ENCODE measurements around the gene ZNF511.
A peak's percentile ranks its signal among the peaks of the same experiment; 100 is the strongest.
"Not testable (repeated sequence)": the region's sequence is repeated elsewhere in the genome, so short reads cannot be mapped to it uniquely, and the experiment has no call there.

ZNF511 gene

GRCh38 chr10:133310399-133310755, 1.7 kb downstream of the ZNF511 start:
- TF ChIP-seq POLR2A (IDR thresholded peaks at IDR 0.05; ENCODE audit: low read length) (no peak), GATA1 (IDR thresholded peaks at IDR 0.05; ENCODE audit: low read depth, low read length) (no peak)
- DNase-seq = no peak

GRCh38 chr10:133310789-133311188, 2.1 kb downstream of the ZNF511 start:
- TF ChIP-seq POLR2A (IDR thresholded peaks at IDR 0.05; ENCODE audit: low read length) (no peak), GATA1 (IDR thresholded peaks at IDR 0.05; ENCODE audit: low read depth, low read length) (no peak)
- no peak for DNase-seq

- TF ChIP-seq POLR2A (IDR thresholded peaks at IDR 0.05; ENCODE audit: low read length) = no peak
- TF ChIP-seq GATA1 (IDR thresholded peaks at IDR 0.05; ENCODE audit: low read depth, low read length) = no peak
- DNase-seq = no peak
These were observed 2.9 kb downstream of the ZNF511 start for GRCh38 chr10:133311570-133311969.

GRCh38 chr10:133312016-133312768, 3.5 kb downstream of the ZNF511 start:
- no peak for DNase-seq
- no peak for TF ChIP-seq POLR2A (IDR thresholded peaks at IDR 0.05; ENCODE audit: low read length)
- TF ChIP-seq GATA1 (IDR thresholded peaks at IDR 0.05; ENCODE audit: low read depth, low read length) = no peak

- TF ChIP-seq POLR2A (IDR thresholded peaks at IDR 0.05; ENCODE audit: low read length) (no peak), GATA1 (IDR thresholded peaks at IDR 0.05; ENCODE audit: low read depth, low read length) (no peak)
- no peak for DNase-seq
These were observed 4.0 kb downstream of the ZNF511 start for GRCh38 chr10:133312769-133313145.

- TF ChIP-seq GATA1 (IDR thresholded peaks at IDR 0.05; ENCODE audit: low read depth, low read length) = no peak
- no peak for TF ChIP-seq POLR2A (IDR thresholded peaks at IDR 0.05; ENCODE audit: low read length)
- no peak for DNase-seq
These were observed 4.5 kb downstream of the ZNF511 start for GRCh38 chr10:133313192-133313591.

GRCh38 chr10:133314911-133315310, 6.2 kb downstream of the ZNF511 start:
- no peak for DNase-seq
- TF ChIP-seq GATA1 (IDR thresholded peaks at IDR 0.05; ENCODE audit: low read depth, low read length) (no peak), POLR2A (IDR thresholded peaks at IDR 0.05; ENCODE audit: low read length) (no peak)

GRCh38 chr10:133315847-133316246, 7.1 kb downstream of the ZNF511 start:
- peak; percentile 36 to 60 for DNase-seq
- TF ChIP-seq POLR2A (IDR thresholded peaks at IDR 0.05; ENCODE audit: low read length) (no peak), GATA1 (IDR thresholded peaks at IDR 0.05; ENCODE audit: low read depth, low read length) (no peak)

- TF ChIP-seq GATA1 (IDR thresholded peaks at IDR 0.05; ENCODE audit: low read depth, low read length) (no peak), POLR2A (IDR thresholded peaks at IDR 0.05; ENCODE audit: low read length) (no peak)
- peak in 1 of 2 experiments; percentile 35 for DNase-seq
These were observed 7.6 kb downstream of the ZNF511 start for GRCh38 chr10:133316266-133316665.

- TF ChIP-seq GATA1 (IDR thresholded peaks at IDR 0.05; ENCODE audit: low read depth, low read length) (no peak), POLR2A (IDR thresholded peaks at IDR 0.05; ENCODE audit: low read length) (no peak)
- DNase-seq = no peak
These were observed 8.0 kb downstream of the ZNF511 start for GRCh38 chr10:133316732-133317131.

- no peak for TF ChIP-seq POLR2A (IDR thresholded peaks at IDR 0.05; ENCODE audit: low read length)
- no peak for TF ChIP-seq GATA1 (IDR thresholded peaks at IDR 0.05; ENCODE audit: low read depth, low read length)
- peak; percentile 77 to 80 for DNase-seq
These were observed 9.9 kb downstream of the ZNF511 start for GRCh38 chr10:133318494-133319127.

GRCh38 chr10:133320852-133321422, 12.2 kb downstream of the ZNF511 start:
- DNase-seq = peak in 1 of 2 experiments; percentile 25

GRCh38 chr10:133322064-133322709, 13.5 kb downstream of the ZNF511 start:
- DNase-seq = not testable (repeated sequence)

- DNase-seq = peak; percentile 75 to 81
These were observed 15.6 kb downstream of the ZNF511 start for GRCh38 chr10:133324198-133324792.

More at GRCh38 chr10:133324198-133324792, 15.6 kb downstream of the ZNF511 start:
- TF ChIP-seq POLR2A (IDR thresholded peaks at IDR 0.05; ENCODE audit: low read length) (no peak), GATA1 (IDR thresholded peaks at IDR 0.05; ENCODE audit: low read depth, low read length) (no peak)
